HepG2 (cell line): ENCODE results near the gene PLXNA4. TPM values are rescaled to one million over a fixed set of nuclear protein-coding genes. Genes with fewer than 3 reads are reported as not detected.

Source experiments
- ATAC-seq: fragments of 200-7000 bp; cut with Tn5 transposase; 3 replicates; pipeline ENCODE4 v1.9.1; 2020; ENCODE audit warnings: mild to moderate bottlenecking, moderate library complexity
- BruUV-seq: library from RNA; stranded (reverse); fragments of 400-500 nt; replicated peaks from 2 replicates; lab custom pipeline; 2021; lab: Mats Ljungman, UMichigan
- CTCF ChIA-PET: fragments of 300-600 bp; formaldehyde crosslinking; extraction: SDS; loops from one replicate; lab custom pipeline; 2021; ENCODE audit warnings: low total read pairs, inconsistent platforms, low intra/inter-chr PET ratio; lab: Yijun Ruan, JAX
- POLR2A ChIA-PET: fragments of 350-600 bp; sonication (Branson Sonifier 250); formaldehyde crosslinking; loops from one replicate; lab custom pipeline; 2020; ENCODE audit warnings: antibody characterized with exemption, inconsistent platforms; lab: Yijun Ruan, JAX
- DNase-seq: peaks from one replicate; pipeline ENCODE4 v3.0.0-alpha.2; 2015; ENCODE audit warnings: low spot score
- FAIRE-seq: peaks from 3 replicates; lab custom pipeline; 2011; peaks lifted over from hg19 to GRCh38; lab: Jason Lieb, UNC
- H2AFZ ChIP-seq: one replicate; pipeline ENCODE4 v1.6.1; 2011; ENCODE audit warnings: low read length, inconsistent platforms
- H3K27ac ChIP-seq: fragments of 300-600 bp; 3 replicates; pipeline ENCODE4 v1.8.0; 2011; ENCODE audit warnings: mixed run types, mild to moderate bottlenecking, mixed read lengths, low read length, inconsistent platforms; ENCODE audit not compliant: insufficient read depth; ENCODE audit errors: extremely low read length
- H3K27me3 ChIP-seq, 2 experiments: fragments of 200-600 bp in 1 of 2; 2 replicates in 1 of 2; 3 replicates in 1 of 2; pipeline versions ENCODE4 v1.6.0 to v1.8.0; 2011; ENCODE audit warnings: low read length in 2 of 2, mild to moderate bottlenecking in 2 of 2, moderate library complexity in 2 of 2, inconsistent platforms in 1 of 2; ENCODE audit not compliant: insufficient read depth in 2 of 2, control insufficient read depth in 1 of 2
- H3K36me3 ChIP-seq, 2 experiments: fragments of 200-600 bp in 1 of 2; replicated peaks in 1 of 2; 2 replicates in 1 of 2; 3 replicates in 1 of 2; pipeline versions ENCODE4 v1.5.1 to v1.8.0; 2011; ENCODE audit warnings: low read length in 2 of 2, inconsistent platforms in 1 of 2; ENCODE audit not compliant: insufficient read depth in 2 of 2, control insufficient read depth in 1 of 2
- H3K4me1 ChIP-seq: 2 replicates; pipeline ENCODE4 v1.5.1; 2012; ENCODE audit warnings: low read length, inconsistent platforms; ENCODE audit not compliant: insufficient read depth
- H3K4me2 ChIP-seq: 2 replicates; pipeline ENCODE4 v1.6.0; 2011; ENCODE audit warnings: low read depth, low read length, inconsistent platforms
- H3K4me3 ChIP-seq, 3 experiments: fragments of 200-600 bp in 1 of 3; sonication (generic), shearing (Covaris generic) in 1 of 3; replicated peaks in 1 of 3; 2 replicates each; pipeline ENCODE4 v1.5.1; 2011 to 2016; ENCODE audit warnings: low read length in 3 of 3, inconsistent platforms in 2 of 3, low read depth in 2 of 3, mild to moderate bottlenecking in 2 of 3, control low read depth in 1 of 3, mixed read lengths in 1 of 3; ENCODE audit not compliant: insufficient read depth in 1 of 3
- H3K79me2 ChIP-seq: one replicate; pipeline ENCODE4 v1.6.1; 2011; ENCODE audit warnings: low read length, inconsistent platforms; ENCODE audit not compliant: insufficient read depth
- H3K9ac ChIP-seq: 2 replicates; pipeline ENCODE4 v1.6.0; 2011; ENCODE audit warnings: mild to moderate bottlenecking, low read depth, low read length, inconsistent platforms; ENCODE audit not compliant: insufficient read depth
- H3K9me3 ChIP-seq: 2 replicates; pipeline ENCODE4 v1.5.1; 2012; ENCODE audit warnings: mild to moderate bottlenecking, low read length
- H4K20me1 ChIP-seq: 2 replicates; pipeline ENCODE4 v1.6.0; 2011; ENCODE audit warnings: inconsistent platforms, mild to moderate bottlenecking, low read length, moderate library complexity; ENCODE audit not compliant: insufficient read depth
- FOXP1 ChIP-seq, 2 experiments: fragments of 450-650 bp in 1 of 2; IDR thresholded peaks; 2 replicates each; pipeline ENCODE4 v1.6.1; 2017 to 2018; ENCODE audit warnings: antibody characterized with exemption in 1 of 2
- GATA4 ChIP-seq: sonication (generic); IDR thresholded peaks from 2 replicates; pipeline ENCODE4 v1.6.1; 2016; ENCODE audit warnings: antibody characterized with exemption, low read depth, borderline replicate concordance
- GATAD1 ChIP-seq: IDR thresholded peaks from 2 replicates; pipeline ENCODE4 v1.6.1; 2016; ENCODE audit warnings: missing genetic modification reagents, missing compliant biosample characterization
- KDM3A ChIP-seq: IDR thresholded peaks from 2 replicates; pipeline ENCODE4 v1.6.1; 2018; ENCODE audit warnings: low read depth, missing compliant biosample characterization
- MEF2D ChIP-seq: sonication (generic); formaldehyde crosslinking; IDR thresholded peaks from 2 replicates; pipeline ENCODE4 v1.5.1; 2020; ENCODE audit warnings: mild to moderate bottlenecking, missing genetic modification reagents
- ZNF530 ChIP-seq: sonication (generic); formaldehyde crosslinking; IDR thresholded peaks from 2 replicates; pipeline ENCODE4 v1.5.0; 2020; ENCODE audit warnings: low read depth, mild to moderate bottlenecking, missing genetic modification reagents
- ZNF564 ChIP-seq: sonication (generic); formaldehyde crosslinking; IDR thresholded peaks from 2 replicates; pipeline ENCODE4 v1.8.1; 2023; ENCODE audit warnings: mild to moderate bottlenecking, missing genetic modification reagents
- WGBS: methylation state at CpG from one replicate; pipeline ENCODE4 v1.1.6; 2017; ENCODE audit warnings: low lambda C conversion rate; 5-methylcytosine and 5-hydroxymethylcytosine counted together
- in situ Hi-C: cut with HindIII; loops from 2 replicates; pipeline ENCODE4 v1.10.0; 2017; ENCODE audit warnings: low pct_unique_long_range_greater_than_20kb; ENCODE audit not compliant: extremely low pct_ligation_motif_present
- intact Hi-C: fragments of 100-400 bp; cut with micrococcal nuclease; formaldehyde crosslinking; loops from one replicate; pipeline ENCODE4 v1.10.0; 2022; ENCODE audit not compliant: unreplicated experiment
- polyA plus RNA-seq, 8 experiments: library from polyadenylated mRNA; depleted of rRNA in 3 of 8; stranded (reverse) in 7 of 8; unstranded in 1 of 8; fragments of >200 nt; fragmentation: Illumina TruSeq in 4 of 8; extraction: Trizol in 4 of 8; gene quantifications; 2 replicates each; pipeline versions ENCODE4 v1.2.1 to v1.2.3, GENCODE V29; 2011 to 2016; ENCODE audit warnings: low read depth in 4 of 8, missing spikeins in 1 of 8, mixed read lengths in 1 of 8; ENCODE audit not compliant: insufficient read depth in 1 of 8
- total RNA-seq, 5 experiments: library from RNA; depleted of rRNA; stranded (reverse); fragments of >200 nt; fragmentation: Illumina TruSeq; extraction: Trizol; gene quantifications; 2 replicates each; pipeline ENCODE4 v1.2.3, GENCODE V29; 2016; ENCODE audit warnings: low read depth in 1 of 5
- TF ChIP-seq, protein P1 (sequence below): sonication (generic); formaldehyde crosslinking; IDR thresholded peaks from 2 replicates; pipeline ENCODE4 v1.4.0; 2020; ENCODE audit warnings: missing genetic modification reagents

PLXNA4 gene
- total and polyA plus RNA-seq, 2 of the 13 experiments (the other 11 are each of a cell fraction or from before 2014, with no cell fraction given): 0.01 to 0.04 TPM

DNA sequence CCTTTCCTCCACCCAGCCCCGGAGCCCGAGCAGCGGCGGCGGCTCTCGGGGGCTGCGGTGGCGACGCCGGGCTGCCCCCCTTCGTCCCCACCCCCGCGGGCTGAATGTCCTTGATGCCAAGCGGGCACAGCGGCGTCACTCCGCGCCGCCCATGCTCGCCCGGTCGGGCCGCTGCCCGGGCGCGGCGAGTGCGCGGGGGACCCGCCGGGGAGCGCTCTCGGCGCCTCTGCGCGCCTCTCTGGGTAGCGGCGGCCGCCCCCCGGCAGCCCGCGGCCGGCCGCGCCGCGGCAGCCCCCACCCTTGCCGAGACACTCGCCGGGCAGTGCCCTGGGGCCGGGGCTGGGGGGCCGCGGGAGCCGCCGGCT, 433 bp upstream of the PLXNA4 start:
- WGBS: no CpG with 5 or more reads among the region's 55 CpGs
- H3K9me3 ChIP-seq: no peaks in the 10 kb centered on the region
- H3K4me2 ChIP-seq: no peak overlapping the region
- DNase-seq (no peak), ATAC-seq (no peak), FAIRE-seq (no peak)
- H3K4me1 ChIP-seq: no peaks in the 10 kb centered on the region
- intact Hi-C loops (no loop called here), in situ Hi-C loops (loop anchor here (5.0 kb wide), 1 partner anchor 629 kb away; no protein-coding TSS in a partner anchor)
- no TSS peak for BruUV-seq
- H3K9ac ChIP-seq: no peak overlapping the region
- no peaks in the 10 kb centered on the region for H3K36me3 ChIP-seq
- ChIA-PET CTCF (no interaction called here), POLR2A (no interaction called here)
- no peak overlapping the region for H2AFZ ChIP-seq
- no peak overlapping the region for H3K27ac ChIP-seq
- no peaks in the 10 kb centered on the region for H3K79me2 ChIP-seq
- H3K4me3 ChIP-seq: no peak overlapping the region
- H3K27me3 ChIP-seq: peaks cover 12 to 65% of the 10 kb centered on the region in 2 experiments
- H4K20me1 ChIP-seq: no peaks in the 10 kb centered on the region
- TF ChIP-seq ZNF564 (CRISPR knock-in tag) (no peak), GATAD1 (CRISPR knock-in tag) (no peak), KDM3A (CRISPR knock-in tag) (no peak), ZNF530 (CRISPR knock-in tag) (no peak), MEF2D (CRISPR knock-in tag) (no peak), GATA4 (no peak), FOXP1 (IDR thresholded peaks at IDR 0.05) (no peak), FOXP1 (CRISPR knock-in tag; IDR thresholded peaks at IDR 0.05) (no peak)
- TF ChIP-seq, protein P1, sequence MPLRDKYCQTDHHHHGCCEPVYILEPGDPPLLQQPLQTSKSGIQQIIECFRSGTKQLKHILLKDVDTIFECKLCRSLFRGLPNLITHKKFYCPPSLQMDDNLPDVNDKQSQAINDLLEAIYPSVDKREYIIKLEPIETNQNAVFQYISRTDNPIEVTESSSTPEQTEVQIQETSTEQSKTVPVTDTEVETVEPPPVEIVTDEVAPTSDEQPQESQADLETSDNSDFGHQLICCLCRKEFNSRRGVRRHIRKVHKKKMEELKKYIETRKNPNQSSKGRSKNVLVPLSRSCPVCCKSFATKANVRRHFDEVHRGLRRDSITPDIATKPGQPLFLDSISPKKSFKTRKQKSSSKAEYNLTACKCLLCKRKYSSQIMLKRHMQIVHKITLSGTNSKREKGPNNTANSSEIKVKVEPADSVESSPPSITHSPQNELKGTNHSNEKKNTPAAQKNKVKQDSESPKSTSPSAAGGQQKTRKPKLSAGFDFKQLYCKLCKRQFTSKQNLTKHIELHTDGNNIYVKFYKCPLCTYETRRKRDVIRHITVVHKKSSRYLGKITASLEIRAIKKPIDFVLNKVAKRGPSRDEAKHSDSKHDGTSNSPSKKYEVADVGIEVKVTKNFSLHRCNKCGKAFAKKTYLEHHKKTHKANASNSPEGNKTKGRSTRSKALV: no peak
